ENCODE measurements around the gene AGPAT3.

AGPAT3 gene

DNA sequence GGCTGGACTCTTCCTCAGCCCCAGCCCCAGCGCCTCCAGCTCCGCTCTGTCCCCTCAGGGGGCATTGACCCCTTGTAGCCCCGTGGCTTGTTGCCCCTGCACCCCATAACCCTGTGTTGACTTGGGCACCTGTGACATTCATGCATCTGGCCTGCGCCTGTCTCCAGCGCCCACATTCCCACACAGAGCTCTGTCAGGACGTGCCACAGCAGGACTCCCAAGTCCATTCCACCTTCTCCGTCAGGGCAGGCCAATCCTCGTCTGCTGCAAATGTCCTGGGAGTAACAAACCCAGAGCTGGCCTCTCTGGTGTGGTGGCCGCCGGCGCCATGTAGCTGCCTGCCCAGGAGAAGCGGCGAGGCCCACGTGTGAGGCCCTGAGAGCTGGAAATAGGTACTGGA is 60.6 kb downstream of the AGPAT3 start:
- no peak for DNase-seq

DNA sequence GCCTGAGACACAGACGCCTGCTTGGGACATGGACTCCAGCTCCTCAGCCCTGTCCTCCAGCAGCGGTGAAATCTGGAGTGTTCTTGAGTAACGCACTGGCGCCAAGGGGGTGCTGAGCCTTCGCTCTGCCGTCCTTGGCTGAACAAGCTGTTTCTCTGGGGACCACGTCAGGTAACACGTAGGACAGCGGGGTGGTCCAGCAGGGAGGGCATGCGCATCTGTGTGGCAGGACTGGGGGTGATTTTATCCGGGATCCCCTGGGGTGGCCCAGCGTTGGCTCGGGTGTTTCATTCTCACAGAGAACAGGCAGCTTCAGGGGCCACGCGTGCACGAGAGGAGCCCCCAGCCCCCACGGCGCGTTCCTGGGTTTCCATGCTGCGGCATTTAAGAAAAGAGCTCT is 61.2 kb downstream of the AGPAT3 start:
- no peak for DNase-seq

DNA sequence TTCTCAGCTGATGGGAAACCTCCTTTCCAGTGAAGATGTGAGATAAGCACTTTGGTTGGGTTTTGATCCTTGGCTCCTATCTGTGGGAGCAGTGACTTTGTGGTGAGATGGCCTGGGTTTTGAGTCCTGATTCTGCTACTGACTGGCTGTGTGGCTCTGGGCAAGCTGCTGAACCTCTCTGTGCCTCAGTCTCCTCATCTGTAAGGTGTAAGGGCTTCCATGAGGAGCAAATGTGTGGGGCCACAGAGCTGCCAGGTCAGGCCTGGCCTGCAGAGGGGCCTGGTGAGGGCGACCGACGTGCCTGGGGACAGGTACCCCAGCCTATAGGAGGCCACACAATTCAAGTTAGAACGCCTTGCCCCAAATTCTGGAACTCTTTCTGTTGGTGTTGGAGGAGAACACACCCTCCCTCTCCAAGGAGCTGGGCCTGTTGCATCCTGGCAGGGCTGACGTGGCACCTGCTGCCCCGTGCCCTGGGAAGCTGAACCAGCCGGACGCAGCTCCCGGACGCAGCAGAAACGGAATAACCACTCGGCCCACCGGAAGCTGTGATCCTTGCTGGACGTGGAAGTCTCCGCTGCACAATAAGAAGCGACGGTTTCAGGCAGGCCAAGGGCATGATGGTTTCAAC is 62.7 kb downstream of the AGPAT3 start:
- no peak for DNase-seq

DNA sequence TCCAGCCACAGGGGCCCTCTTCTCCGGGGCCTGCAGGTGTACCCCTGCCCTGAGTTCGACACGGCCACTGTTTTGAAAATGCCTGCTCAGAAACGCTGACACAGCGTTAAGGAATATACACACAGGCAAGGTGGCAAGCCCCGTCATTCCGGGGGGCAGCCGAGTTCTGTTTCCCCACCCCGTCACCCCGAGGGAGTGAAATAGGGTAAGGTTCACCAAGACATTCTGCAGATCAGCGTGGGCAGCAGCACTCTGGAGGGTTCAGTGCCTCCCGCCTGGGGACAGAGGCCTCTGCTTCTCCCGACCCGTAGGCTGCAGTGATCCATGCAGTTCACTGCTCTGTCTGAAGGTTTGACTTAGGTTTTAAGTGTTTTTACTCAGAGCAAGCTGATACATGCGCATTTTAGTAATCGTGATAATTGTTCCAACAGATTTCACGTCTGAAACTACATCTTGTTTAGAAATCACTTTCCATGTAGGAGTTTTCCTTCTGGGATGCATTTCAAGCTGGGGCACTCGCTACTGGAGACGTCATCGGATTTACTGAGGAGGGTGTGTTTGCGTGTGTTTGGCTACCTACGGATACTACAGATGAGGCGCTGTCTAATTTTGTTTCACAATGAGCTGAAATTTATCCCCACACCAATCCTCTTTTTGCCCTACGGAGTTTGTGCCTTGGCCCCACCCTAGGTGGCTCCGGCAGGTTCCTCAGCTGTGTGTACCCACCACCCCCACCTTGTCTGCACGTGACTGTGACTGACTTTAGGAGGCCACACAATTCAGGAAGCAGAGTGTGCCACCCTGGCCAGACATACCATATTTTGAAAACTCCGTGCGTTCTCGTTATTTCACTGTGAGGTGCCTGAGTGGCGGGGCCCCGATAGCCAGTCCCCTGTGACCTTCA is 63.5 kb downstream of the AGPAT3 start:
- no peak for DNase-seq

DNA sequence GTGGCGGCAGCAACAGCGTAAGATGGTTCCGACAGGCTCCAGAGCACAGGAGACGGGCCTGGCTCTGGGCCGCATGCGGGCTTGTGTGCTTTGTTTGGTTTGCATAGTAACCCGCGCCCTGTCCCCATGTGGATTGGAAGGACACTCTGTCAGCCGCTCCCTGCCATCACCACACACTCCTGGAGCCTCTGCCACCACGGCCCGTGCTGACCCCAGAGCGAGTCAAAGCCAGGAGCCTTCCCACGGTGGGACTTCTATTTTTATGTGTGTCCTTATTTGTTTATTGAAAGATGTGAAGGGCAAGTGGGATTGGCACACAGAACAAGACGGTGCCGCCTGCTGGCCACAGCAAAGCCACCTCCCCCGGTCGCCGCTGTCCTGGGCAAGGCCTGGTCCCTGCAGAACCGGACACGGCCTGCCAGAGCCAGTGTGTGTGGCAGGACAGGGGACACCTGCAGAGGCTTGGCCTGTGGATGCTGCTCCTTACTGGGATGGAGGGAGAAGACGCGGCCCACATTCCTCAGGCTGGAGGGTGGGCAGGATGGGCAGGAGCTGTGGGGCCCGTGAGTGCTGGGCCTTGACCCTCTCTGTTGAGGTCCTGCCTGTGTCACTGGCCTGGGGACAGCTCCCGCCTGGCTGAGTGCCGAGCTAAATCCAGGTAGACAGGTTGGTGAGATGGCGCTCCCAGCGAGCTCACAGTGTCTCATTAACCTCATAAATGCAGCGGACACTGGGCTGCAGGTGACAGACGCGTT is 64.4 kb downstream of the AGPAT3 start:
- DNase-seq, result no peak

DNA sequence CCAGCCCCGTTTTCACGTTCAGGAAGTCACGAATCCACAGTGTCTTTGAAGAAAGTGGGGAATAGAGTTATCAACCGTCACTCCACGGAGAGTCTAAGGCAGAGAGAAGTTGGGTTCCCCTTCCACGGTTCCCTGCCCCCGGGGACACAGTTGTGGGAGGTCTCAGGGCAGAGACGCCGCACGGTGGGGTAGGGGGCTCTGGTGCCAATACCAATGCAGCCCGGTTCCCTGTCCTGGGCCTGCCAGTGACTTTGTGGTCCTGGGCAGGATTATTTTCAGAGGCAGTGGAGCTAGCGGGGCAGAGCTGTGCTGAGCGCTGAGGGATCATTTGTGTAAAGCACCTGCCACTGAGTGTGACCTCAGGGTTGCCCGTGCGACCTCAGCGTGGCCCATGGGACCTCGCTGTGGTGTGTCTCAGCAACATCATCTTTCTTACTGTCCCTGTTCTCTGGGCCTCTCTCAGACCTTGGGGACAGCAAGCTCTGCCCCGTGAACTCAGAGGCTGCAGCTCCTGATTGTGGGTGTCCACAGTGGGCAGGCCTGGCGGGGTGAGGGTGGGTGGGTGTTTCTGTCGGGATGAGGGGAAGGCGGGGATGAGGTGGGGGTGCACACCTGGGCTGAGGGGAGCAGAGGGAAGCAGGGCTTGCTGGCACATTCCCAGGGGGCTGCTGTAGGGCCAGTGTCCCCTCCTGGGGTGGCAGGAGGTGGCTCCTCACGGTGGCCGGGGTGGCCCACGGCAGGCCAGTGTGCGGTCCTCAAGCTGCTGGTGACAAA is 65.2 kb downstream of the AGPAT3 start:
- no peak for DNase-seq

DNA sequence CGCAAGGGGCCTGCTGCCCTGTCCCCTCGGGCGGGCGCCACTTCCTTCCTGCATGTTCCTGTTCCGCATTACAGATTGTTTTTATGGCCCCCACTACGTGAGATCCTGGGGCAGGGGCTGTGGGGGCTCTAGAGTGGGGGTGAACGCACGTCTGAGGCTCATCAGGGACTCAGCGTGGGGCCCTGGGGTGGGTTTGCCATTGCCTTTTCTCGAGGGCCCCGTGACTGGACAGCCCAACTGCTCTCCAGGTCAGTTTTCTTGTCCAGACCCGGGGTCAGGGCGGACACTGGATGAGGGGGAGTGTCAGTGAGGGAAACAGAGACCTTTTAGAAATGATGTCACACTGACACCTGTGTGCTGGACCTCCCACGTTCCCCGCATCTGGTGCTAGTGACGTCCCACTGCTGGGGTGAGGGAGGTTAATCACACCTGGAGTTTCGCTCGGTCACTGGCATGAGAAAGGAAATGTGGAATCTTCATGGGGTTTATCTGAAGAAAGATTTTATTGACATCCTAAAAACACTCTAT is 65.9 kb downstream of the AGPAT3 start:
- DNase-seq, result no peak

DNA sequence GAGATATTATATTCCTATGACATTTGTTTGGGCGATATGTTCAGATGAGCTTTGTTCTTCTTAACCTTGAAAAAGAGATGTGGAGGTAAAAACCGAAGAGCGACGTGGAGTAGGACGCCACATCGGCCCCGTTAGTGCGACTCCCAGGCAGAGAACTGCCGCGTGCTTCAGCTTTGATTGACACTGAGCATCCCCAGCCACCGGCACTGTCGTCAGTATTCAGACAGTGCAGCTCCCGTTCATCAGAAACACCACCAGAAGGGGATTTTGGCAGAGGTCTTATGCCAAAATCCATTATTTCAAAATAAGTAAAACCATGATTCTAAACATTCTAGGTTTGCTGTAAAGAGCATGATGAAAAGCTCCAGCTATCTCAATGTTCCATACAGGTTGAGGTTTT is 66.5 kb downstream of the AGPAT3 start:
- no peak for DNase-seq

DNA sequence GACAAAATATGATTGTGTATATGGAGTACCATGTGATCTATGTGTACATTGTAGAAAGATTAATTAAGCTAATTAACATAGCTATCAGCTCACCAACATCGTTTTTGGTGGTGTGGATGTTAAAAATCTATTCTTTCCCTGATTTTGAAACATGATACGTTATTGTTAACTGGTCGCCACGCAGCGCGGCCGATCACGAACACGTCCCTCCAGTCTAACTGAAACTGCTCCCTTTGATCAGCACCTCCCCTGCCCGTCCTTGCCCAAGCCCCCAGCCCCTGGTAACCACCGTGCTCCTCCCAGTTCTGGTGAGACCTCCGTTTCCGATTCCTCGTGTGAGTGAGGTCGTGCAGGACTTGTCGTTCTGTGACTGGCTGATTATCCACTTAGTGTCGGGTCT is 67.0 kb downstream of the AGPAT3 start:
- DNase-seq, result no peak

DNA sequence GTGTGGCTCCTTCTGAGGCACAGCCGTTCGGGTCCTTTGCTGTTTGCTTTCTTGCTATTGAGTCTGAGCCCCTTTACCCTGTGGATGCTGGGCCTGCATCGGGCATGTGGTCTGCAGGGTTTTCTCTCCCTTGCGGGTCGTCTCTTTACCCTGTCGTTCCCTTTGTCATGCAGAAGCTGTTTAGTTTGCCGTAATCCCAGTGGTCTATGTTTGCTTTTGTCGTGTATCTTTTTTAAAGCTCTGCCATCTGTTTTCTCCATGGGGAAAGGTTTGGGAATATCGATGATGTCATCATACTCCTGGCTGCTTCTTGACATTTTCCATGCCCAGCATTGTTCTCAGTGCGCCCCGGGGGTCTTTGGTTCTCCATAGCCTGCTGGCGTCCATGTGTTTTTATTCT is 68.2 kb downstream of the AGPAT3 start:
- DNase-seq, result no peak

DNA sequence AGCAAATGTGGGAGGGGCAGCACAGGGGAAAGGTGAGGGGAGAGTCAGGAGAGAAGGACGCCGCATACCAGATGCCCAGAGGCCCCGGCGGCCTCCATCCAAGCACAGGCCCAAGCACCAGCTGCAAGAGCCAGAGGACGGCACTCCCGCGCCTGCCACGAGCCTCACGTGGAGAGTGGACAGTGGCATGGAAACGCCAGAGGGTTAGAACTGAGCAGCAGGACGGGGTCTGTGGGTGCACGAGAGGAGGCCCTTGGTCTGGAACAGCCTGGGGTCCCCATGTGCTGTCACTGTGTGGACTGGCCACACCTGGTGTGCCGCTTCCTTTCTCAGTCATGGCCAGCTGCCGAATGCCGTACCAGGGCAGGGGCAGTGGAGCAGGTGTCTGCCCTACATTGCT is 68.7 kb downstream of the AGPAT3 start:
- DNase-seq, result no peak

DNA sequence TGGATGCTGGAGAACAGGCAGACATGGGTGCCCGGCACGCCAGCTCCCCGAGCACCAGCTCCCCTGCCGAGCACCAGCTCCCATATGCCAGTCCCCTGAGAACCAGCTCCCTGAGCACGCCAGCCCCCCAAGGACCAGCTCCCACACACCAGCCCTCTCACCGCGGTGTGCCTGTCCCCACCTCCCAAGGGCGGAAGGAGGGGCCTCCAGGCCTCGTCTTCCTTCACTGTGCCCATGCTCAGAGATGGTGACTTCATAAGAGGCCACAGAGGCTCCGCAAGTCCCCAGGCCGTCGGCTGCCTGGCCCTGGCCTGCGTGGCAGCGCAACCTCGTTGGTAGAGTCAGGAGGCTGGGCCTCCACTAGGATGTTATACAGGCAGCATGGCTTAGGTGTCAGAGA is 69.1 kb downstream of the AGPAT3 start:
- no peak for DNase-seq

DNA sequence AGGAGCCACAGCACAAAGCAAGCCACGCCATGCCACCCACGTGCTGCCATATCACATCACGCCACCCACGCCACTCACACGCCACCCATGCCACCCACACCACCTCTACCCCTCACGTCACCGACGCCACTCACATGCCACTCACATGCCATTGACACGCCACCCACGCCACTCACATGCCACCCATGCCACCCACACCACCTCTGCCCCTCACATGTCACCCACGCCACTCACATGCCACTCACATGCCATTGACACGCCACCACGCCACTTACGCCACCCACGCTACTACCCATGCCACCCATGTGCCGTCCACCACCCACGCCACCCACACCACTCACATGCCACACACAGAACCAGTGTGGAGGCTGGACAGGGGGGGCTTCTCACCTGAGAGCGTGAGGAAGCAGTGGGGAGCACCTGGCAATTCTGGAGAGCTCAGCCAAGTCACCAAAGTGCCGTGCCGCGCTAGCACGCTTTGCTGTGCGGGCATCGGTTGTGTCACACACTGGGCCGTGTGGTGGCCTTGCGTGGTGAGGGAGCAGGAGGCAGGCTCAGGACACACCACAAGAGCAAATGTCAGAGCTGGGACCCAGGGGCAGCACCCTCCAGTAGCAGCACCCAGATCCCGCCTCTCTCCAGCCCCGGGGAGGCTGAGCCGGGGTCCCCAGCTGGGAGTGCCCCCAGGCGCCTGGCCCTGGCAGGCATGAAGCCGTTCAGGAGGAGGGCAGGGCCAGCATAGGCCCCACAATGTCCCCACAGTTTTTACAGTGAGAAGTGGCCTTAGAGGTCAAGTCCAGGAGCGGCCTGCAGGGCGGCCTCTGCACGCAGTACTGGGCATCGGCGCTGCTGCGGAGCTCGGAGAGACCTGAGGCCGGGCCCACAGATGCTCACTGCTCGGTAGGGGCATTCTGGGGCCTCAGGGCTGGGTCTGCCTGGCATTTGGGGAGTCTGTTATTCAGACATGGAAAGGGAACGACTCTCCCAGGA is 70.0 kb downstream of the AGPAT3 start:
- DNase-seq, result no peak

DNA sequence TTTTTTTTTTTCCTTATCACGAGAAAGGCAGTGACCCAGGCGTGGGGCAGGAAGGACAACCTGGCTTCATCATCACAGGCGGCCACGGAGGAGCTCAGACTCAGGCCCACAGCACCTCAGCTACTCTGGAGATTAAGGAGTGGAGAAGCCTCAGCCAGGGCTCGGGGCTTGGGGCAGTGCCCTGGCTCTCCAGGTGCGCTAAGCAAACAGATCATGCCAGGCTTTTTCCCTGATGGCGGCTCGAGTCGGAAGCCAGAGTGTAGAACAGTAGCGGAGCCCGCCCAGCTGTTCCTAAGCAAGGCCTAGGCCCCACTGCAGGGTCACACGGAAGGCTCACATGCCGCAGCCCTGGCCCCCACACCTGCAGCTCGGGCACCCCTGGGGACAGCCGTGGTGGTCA is 70.7 kb downstream of the AGPAT3 start:
- DNase-seq, result no peak

DNA sequence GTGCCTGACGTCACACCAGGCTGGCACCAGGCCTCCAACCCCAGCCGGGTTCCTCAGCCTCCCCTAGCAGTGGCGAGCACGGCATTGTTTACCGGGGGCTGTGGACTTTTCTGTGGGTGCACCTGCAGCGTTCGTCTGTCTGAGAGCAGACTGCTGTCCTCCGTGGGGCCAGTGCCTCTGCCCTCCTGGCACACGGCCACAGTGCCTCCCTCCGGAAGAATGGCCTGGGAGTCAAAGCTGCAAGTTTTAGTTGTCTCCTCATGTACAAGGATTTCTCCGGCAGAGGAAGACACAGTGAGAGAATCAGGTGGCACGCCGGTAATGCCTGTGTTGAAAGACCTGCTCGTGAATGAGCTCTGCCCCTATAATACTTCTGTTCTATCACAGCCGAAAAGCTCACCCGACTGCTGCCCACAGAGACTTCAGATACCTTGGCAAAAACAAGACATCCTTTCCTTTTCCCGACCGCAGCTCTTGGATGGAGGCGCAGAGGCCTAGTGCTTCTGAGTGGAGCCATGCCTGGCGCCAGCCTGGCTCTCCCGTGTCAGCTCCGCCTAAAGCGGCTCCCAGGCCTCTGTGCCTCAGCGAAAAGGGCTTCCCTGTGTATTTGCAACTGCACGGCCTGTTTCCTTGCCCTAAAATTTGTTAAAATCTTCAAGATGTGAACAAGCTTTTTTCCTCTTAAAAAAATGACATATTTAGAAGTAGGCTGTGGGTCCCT is 71.4 kb downstream of the AGPAT3 start:
- DNase-seq, result no peak

DNA sequence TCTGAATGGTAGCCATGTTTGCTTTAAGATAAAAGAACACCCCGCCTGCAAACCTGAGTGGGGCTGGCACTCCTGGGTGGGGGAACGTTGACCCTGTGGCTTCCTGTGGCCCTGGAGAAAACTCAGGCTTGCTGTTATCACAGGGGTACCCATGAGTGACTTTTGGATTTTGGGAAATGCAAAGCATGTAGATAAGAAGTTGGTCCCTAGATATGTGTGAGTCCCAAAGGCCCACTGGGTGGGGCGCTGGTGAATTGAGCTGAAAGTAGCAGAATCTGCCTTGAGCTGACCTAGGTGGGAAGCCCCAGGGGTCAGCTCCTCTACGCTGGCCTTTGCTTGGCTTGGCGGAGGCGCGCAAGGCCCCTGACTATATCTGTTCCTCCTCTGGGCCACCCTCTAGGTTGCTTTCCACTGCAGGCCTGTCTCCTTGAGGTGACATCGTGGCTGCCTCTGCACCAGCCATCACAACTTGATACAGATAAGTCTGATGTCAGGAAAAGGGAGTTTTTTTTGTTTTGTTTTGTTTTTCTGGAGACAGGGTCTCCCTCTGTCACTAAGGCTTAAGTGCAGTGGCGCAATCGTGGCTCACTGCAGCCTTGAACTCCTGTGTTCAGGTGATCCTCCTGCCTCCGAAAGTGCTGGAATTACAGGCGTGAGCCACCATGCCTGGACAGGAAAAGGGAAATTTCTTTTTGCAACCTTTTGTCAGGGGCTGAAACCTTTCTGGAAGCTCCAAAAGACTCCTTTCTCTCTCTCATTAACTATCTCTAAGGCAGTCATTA is 72.2 kb downstream of the AGPAT3 start:
- no peak for DNase-seq

DNA sequence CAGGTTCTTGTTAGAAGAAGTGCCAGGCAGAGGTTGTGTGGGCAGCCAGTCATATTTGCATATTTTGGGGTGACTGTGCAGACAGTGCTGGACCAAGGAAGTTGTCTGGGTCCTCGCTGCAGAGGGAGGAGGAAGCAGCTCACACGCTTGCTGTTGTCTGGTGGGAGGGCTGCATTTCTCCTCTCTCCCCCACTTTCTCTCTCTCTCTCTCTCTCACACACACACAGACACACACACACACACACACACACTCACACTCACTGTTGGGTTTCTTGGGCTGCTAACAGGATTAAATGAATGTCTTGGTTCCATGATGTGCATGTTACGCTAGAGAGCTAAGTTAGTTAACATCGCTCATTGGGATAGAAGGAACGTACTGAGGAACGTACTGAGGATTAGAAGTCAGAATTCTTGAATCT is 72.9 kb downstream of the AGPAT3 start:
- no peak for DNase-seq

DNA sequence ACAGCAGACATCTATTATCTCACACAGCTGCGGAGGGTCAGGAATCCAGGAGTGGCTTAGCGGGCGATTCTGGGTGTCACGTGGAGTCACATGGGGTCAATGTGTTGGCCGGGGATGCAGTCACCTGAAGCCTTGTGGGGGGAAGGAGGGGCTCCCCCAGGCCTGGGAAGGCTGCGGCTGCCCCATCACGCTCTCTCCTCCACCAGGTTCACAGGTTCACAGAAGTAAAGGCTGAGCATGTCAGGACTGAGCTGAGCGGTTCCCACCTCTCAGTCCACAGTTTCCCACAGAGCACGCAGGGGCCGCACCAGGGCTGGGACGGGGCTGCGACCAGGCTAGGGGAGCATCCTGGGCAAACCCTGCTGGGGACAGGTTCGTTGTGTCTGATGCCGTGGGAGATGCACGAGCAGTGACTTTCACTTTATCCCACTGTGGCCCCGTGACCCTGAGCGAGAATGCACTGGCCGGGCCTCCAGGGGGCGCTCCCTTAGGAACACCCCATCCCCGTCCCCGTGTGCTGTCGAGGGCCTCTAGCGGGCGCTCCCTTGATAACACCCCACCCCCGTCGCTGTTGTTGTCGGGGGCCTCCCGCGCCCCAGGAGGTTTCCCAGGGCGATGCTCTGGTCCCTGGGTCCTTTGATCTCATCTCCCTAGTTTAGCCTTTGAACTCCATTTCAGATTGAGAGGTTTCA is 73.9 kb downstream of the AGPAT3 start:
- no peak for DNase-seq

Data from cortex of kidney (tissue), 1 donor.